ENCODE data around the gene TRUB1.

DNA sequence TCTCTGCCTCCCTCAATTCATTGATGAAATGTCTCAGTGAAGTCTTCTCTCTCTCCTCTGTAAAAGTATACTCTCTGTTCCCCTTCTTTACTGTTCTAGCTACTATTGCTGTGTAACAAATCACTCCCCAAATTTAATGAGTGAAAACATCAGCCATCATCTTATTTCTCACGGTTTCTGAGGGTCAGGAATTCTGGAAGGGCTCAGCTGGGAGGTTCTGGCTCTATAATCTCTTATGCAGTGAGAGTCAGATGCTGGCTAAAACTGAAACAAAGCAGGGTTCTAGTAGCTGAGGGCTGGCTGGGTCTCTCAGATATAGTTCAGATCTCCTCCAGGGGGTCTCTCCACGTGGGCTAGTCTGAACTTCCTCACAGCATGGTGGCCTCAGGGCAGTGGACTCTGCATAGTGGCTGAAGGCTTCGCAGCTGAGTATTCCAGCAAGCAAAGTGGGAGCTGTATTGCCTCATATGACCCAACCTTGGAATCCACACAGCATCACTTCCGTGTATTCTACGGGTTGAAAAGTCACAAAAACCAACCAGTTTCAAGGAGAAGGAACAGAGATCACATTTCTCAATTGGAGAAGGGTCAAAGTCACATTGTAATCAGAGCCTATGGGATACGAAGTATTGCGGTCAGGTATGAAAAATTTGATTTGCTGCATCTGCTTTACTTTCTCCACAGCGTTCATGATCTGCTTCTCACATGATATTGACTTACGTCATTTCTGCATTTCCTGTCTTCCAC, 80.4 kb downstream of the TRUB1 start:
- no peak for TF ChIP-seq CTCF (conservative IDR thresholded peaks at IDR 0.05; ENCODE audit: low read length)
- TF ChIP-seq EZH2phosphoT487 (IDR thresholded peaks at IDR 0.05; ENCODE audit: borderline replicate concordance, low read depth, low read length), result no peak

Measured in OCI-LY7 (cell line).